Progenitor cell of endocrine pancreas (in vitro differentiated cells): ENCODE measurements around the gene TMEM145. TPM values are rescaled to one million over a fixed set of nuclear protein-coding genes. Genes with fewer than 3 reads are reported as not detected.
"Not testable (repeated sequence)": the region's sequence is repeated elsewhere in the genome, so short reads cannot be mapped to it uniquely, and the experiment has no call there.

Experiments
- DNase-seq: peaks from one replicate; pipeline ENCODE4 v3.0.0; 2021; ENCODE audit warnings: low spot score; ENCODE audit not compliant: unreplicated experiment
- H3K27ac Mint-ChIP-seq: 2 replicates; pipeline ENCODE4 v1.8.0; 2021; ENCODE audit warnings: mild to moderate bottlenecking, moderate library complexity, mixed read lengths
- H3K27me3 Mint-ChIP-seq: 2 replicates; pipeline ENCODE4 v1.8.0; 2021; ENCODE audit warnings: mixed read lengths
- H3K36me3 Mint-ChIP-seq: 2 replicates; pipeline ENCODE4 v1.8.0; 2022; ENCODE audit warnings: mixed read lengths; ENCODE audit not compliant: insufficient read depth
- H3K4me1 Mint-ChIP-seq: 2 replicates; pipeline ENCODE4 v1.8.0; 2021; ENCODE audit warnings: low read depth, mixed read lengths
- H3K4me3 Mint-ChIP-seq: 2 replicates; pipeline ENCODE4 v1.8.0; 2021; ENCODE audit warnings: low read depth, mild to moderate bottlenecking, moderate library complexity, mixed read lengths
- H3K9me3 Mint-ChIP-seq: 2 replicates; pipeline ENCODE4 v1.8.0; 2021; ENCODE audit warnings: low read depth, mixed read lengths
- total RNA-seq: library from RNA; stranded (reverse); gene quantifications from 2 replicates; pipeline ENCODE4 v1.2.1, GENCODE V29; 2021
- TF ChIP-seq, protein P1 (sequence below): fragments of 200-600 bp; sonication (generic); IDR thresholded peaks from one replicate; pipeline ENCODE4 v1.5.0; 2021; ENCODE audit warnings: antibody characterized with exemption, mild to moderate bottlenecking; ENCODE audit not compliant: unreplicated experiment

The TMEM145 gene
- total RNA-seq, 1 donor from 2014 or later, result 1.9 TPM

DNA sequence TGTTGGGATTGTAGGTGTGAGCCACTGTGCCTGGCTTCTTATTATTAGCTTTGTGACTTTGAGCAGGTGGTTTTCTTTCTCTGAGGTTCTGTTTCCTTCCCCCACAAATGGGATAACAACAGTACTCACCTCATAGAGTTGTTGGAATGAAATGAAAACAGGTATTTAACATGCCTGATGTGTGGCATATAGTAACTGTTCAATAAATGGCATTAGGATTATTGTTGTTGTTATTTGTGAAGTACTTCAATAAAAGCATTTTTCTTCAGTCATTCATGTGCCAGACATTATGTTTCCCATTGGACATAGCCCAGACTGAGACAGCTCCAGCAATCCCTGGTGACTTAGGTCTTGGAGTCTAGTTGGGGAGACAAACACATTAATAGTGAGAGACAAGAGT is 13.9 kb downstream of the TMEM145 start:
- H3K4me3 Mint-ChIP-seq, result peak overlapping the region; percentile 83
- H3K4me1 Mint-ChIP-seq, result peaks cover 17% of the 10 kb centered on the region
- no peak for DNase-seq
- H3K9me3 Mint-ChIP-seq, result no peaks in the 10 kb centered on the region
- no peaks in the 10 kb centered on the region for H3K36me3 Mint-ChIP-seq
- peaks cover 23% of the 10 kb centered on the region for H3K27me3 Mint-ChIP-seq
- H3K27ac Mint-ChIP-seq, result no peak overlapping the region
- TF ChIP-seq, protein P1, sequence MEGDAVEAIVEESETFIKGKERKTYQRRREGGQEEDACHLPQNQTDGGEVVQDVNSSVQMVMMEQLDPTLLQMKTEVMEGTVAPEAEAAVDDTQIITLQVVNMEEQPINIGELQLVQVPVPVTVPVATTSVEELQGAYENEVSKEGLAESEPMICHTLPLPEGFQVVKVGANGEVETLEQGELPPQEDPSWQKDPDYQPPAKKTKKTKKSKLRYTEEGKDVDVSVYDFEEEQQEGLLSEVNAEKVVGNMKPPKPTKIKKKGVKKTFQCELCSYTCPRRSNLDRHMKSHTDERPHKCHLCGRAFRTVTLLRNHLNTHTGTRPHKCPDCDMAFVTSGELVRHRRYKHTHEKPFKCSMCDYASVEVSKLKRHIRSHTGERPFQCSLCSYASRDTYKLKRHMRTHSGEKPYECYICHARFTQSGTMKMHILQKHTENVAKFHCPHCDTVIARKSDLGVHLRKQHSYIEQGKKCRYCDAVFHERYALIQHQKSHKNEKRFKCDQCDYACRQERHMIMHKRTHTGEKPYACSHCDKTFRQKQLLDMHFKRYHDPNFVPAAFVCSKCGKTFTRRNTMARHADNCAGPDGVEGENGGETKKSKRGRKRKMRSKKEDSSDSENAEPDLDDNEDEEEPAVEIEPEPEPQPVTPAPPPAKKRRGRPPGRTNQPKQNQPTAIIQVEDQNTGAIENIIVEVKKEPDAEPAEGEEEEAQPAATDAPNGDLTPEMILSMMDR, result no peak

- no peak overlapping the region for H3K27ac Mint-ChIP-seq
- H3K36me3 Mint-ChIP-seq, result no peaks in the 10 kb centered on the region
- H3K4me3 Mint-ChIP-seq, result peak overlapping the region; percentile 83
- peaks cover 17% of the 10 kb centered on the region for H3K4me1 Mint-ChIP-seq
- TF ChIP-seq, protein P1, result no peak
- no peak for DNase-seq
- H3K9me3 Mint-ChIP-seq, result no peaks in the 10 kb centered on the region
- H3K27me3 Mint-ChIP-seq, result peaks cover 19% of the 10 kb centered on the region
Measured at GRCh38 chr19:42327381-42327780, 14.3 kb downstream of the TMEM145 start.

DNA sequence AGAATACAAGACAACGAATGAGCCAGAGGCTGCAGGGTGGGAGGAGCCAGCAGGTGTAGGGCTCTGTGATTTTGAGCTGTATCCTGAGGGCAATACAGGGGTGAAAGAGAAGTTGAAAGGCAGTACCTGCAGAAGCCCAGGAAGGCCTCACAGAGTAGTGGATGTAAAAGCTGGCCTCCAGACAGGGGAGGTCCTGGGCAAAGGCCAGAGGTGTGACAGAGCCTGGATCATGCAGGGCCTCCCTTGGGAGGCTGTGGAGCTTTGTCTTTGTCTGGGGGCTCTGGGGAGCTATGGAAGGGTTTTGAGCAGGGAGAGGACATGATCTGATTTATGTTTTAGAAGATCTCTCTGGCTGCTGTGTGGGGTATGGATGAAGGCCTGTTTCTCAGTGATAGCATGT is 15.0 kb downstream of the TMEM145 start:
- peaks cover 17% of the 10 kb centered on the region for H3K4me1 Mint-ChIP-seq
- H3K9me3 Mint-ChIP-seq, result no peaks in the 10 kb centered on the region
- peak overlapping the region; percentile 21 for H3K27ac Mint-ChIP-seq
- H3K36me3 Mint-ChIP-seq, result no peaks in the 10 kb centered on the region
- DNase-seq, result no peak
- no peak overlapping the region for H3K4me3 Mint-ChIP-seq
- TF ChIP-seq, protein P1, result no peak
- H3K27me3 Mint-ChIP-seq, result peaks cover 12% of the 10 kb centered on the region

DNA sequence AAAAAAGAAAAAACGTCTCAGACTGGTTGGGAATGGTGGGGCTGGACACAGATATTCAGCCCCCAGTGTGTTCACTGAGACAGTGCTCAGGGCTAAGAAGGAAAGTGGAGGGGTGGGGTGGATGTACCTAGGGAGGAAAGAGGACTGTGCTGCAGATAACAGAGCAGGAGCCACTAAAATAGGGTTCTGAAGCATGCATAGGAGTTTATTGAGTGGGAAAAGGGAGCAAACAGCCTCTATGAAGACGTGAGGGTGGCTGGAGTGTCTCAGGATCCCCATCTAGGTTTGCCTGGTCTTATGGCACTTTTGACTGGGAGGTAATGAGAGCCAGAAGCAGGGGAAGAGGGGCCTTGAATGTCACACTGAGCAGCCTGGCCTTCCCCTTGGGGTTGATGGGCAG is 15.7 kb downstream of the TMEM145 start:
- Mint-ChIP-seq H3K4me3 (no peak overlapping the region), H3K4me1 (peaks cover 17% of the 10 kb centered on the region), H3K36me3 (no peaks in the 10 kb centered on the region), H3K27ac (no peak overlapping the region), H3K27me3 (peaks cover 7% of the 10 kb centered on the region), H3K9me3 (no peaks in the 10 kb centered on the region)
- DNase-seq, result no peak
- TF ChIP-seq, protein P1, result no peak

DNA sequence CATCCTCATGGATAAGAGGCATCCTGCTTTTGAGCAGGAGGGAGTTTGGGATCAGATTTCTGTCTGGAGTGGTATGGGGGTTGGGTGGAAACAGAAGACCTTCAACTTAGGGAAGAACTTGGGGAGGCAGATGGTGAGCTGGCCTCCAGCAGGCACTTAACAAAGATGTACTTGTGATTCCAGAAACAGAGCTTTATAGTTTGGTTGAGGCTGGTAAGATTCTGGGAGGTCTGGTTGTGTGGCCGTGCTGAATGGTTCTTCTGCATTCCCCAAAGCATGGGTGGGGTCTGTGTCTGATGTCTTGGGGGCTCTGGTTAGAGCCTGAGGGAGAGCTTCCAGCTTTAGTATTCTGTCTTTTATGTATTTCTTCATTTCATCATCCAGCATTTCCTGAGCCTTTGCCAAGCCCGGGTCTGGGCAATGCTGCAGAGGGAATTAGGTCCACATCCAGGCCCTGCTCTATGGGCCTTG is 17.2 kb downstream of the TMEM145 start:
- no peaks in the 10 kb centered on the region for H3K9me3 Mint-ChIP-seq
- TF ChIP-seq, protein P1, result no peak
- peaks cover 12% of the 10 kb centered on the region for H3K4me1 Mint-ChIP-seq
- H3K27ac Mint-ChIP-seq, result no peak overlapping the region
- H3K4me3 Mint-ChIP-seq, result no peak overlapping the region
- peaks cover under 1% of the 10 kb centered on the region for H3K27me3 Mint-ChIP-seq
- no peaks in the 10 kb centered on the region for H3K36me3 Mint-ChIP-seq
- no peak for DNase-seq

GRCh38 chr19:42331333-42331732 is 18.2 kb downstream of the TMEM145 start:
- not testable (repeated sequence) for H3K27me3 Mint-ChIP-seq, H3K9me3 Mint-ChIP-seq, H3K27ac Mint-ChIP-seq, DNase-seq, H3K36me3 Mint-ChIP-seq, H3K4me3 Mint-ChIP-seq
- peaks cover 10% of the 10 kb centered on the region for H3K4me1 Mint-ChIP-seq
